IPS-18c (cell line): ENCODE measurements around the gene CALML4.
"Not testable (repeated sequence)": the region's sequence is repeated elsewhere in the genome, so short reads cannot be mapped to it uniquely, and the experiment has no call there.

ENCODE experiments used
- H3K4me3 ChIP-seq: 2 replicates; pipeline ENCODE4 v1.7.0; 2013; ENCODE audit warnings: low read depth, mild to moderate bottlenecking, low read length, moderate library complexity; ENCODE audit not compliant: insufficient read depth
- H3K9me3 ChIP-seq: one replicate; pipeline ENCODE4 v1.6.1; 2013; ENCODE audit warnings: mild to moderate bottlenecking, low read length, moderate library complexity; ENCODE audit not compliant: control insufficient read depth, insufficient read depth

CALML4 gene

DNA sequence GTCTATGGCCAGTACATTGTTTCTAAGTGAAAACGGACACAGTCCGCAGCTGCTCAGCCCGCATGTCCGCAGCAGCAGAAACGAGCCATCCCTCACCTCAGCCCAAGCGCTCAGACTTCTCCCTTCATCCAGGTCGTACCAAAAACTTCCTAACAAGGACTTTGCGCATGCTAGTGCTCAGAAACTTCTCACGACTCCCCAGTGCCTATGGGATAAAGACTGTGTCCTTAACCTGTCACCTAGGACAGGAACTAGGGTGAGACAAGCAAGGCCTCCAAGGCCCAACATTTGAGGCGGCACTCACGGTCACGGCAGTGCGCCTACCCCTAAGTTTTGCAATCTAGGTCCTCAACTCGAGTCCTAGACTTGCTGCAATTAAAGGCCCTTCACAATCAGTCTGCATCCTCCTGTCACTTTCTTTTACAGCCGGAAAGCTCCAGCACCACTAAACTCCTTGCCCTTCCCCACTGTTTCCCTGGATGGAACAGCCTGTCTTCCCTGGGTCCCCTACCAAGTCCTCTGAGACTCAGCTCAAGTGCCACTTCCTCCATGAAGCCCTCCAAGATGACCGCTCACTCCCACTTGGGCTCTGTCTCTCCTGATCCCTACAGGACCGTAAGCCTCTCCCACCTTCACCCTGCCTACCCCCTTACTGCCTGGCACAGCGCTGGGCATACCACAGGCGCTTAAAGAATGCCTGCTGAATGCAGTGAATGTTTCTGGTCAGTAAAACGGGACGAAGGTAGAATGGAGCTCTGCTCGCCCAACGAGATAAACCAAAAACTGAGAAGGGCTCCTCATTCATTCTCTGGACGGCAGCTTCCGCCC, 23.2 kb upstream of the CALML4 start:
- H3K9me3 ChIP-seq, result peaks cover 1% of the 10 kb centered on the region
- peak overlapping the region; percentile 93 for H3K4me3 ChIP-seq

DNA sequence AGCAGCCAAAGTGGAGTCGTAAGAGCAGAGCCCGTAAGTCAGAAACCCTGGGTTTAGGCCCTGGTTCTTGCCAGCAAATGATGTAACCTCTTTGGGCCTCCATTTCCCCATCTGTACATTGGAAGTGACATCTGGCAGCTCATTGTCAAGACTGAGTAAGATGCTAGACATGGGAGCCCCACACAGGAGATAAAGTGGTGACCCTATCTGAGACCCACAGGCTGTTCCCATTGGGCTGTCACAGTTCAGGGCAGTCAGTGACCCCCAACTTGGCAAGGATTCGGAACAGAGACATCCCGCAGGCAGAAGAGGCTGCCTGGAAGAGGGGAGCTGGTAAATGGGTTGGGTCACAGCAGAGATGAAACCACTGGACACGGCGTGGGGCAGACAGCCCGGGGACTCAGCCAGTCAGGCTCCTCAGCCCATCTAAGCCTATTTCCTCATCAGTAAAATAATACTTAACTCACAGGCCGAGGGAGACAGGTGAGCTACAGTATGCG, 22.6 kb upstream of the CALML4 start:
- H3K9me3 ChIP-seq, result peaks cover 4% of the 10 kb centered on the region
- peak overlapping the region; percentile 93; the same call in 1 of the 2 replicates for H3K4me3 ChIP-seq

DNA sequence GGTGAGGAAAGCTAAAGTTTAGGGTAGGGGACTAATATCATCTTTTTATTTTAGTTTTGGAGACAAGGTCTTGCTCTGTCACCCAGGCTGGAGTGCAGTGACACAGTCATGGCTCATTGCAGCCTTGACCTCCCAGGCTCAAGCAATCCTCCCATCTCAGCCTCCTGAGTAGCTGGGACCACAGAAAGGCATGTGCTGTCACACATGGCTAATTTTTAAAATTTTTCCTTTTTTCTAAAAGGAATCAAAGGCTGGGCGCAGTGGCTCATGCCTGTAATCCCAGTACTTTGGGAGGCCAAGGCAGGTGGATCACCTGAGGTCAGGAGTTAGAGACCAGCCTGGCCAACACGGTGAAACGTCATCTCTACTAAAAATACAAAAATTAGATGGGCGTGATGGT, 20.3 kb upstream of the CALML4 start:
- H3K4me3 ChIP-seq, H3K9me3 ChIP-seq: not testable (repeated sequence)

DNA sequence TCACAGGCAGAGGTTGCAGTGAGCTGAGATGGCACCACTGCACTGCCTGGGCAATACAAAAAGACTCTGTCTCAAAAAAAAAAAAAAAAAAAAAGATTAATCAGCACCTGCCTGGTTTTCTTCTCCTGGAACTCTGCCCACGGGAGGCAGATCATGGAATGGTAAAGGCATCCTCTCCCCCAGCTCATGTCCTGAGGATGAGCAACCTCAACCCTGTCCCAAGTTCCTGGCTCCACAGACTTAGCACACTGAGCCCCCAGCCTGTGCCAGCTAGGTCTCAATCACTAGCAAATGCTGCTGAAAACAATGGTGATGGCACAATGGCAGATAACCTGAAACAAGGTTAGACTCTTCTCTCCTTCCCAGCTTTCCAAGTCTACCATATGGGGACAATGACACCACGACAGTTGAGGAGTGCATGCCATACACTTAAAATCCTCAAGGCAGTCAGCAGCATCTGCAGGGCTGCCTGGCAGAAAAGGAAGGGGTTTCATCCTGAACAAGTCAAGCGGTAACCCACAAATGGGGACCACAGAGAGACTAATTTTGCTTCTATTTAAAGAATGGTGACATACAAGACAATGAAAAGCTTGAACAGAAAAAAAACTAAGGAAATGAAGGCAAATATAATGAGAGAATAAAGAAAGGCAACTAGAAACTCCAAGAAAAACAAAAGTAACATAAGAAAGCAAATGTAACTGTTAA, 19.6 kb upstream of the CALML4 start:
- H3K4me3 ChIP-seq, result no peak overlapping the region
- peaks cover 4% of the 10 kb centered on the region for H3K9me3 ChIP-seq

DNA sequence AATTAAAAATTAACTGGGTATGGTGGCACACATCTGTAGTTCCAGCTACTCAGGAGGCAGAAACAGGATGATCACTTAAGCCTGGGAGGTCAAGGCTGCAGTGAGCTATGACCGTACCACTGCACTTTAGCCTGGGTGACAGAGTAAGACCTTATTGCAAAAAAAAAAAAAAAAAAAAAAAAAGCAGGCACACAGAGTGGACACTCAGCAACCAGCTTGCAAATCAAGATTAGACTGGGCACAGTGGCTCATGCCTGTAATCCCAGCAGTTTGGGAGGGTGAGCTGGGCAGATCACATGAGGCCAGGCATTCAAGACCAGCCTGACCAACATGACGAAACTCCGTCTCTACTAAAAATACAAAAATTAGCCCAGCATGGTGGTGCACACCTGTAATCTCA, 19.0 kb upstream of the CALML4 start:
- Histone ChIP-seq H3K4me3 (no peak overlapping the region), H3K9me3 (peaks cover 4% of the 10 kb centered on the region)

DNA sequence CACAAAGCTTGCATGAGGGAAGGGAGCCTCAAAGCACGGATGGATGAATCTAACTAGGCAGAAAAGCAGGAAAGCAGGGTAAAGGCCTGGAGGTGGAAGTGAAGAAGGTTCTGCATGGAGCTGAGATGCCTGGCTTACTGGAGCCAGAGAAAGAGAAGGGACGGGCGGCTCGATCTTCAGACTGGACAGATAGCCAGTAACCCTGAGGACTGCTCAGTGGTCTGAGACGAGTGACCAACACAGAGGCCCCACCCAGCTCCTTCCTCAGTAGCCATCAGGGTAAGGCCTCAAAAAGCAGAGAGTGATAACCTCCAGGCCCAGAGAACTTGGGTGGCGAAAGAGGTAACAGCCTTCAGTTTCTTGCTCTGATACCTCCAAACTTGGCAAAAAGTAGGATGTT, 18.0 kb upstream of the CALML4 start:
- Histone ChIP-seq H3K4me3 (peak overlapping the region; percentile 15; the same call in 1 of the 2 replicates), H3K9me3 (peaks cover 4% of the 10 kb centered on the region)

DNA sequence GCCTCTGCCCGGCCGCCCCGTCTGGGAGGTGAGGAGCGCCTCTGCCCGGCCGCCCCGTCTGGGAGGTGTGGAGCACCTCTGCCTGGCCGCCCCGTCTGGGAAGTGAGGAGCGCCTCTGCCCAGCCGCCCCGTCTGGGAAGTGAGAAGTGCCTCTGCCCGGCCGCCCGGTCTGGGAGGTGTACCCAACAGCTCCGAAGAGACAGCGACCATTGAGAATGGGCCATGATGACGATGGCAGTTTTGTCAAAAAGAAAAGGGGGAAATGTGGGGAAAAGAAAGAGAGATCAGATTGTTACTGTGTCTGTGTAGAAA, 17.3 kb upstream of the CALML4 start:
- not testable (repeated sequence) for H3K4me3 ChIP-seq, H3K9me3 ChIP-seq

DNA sequence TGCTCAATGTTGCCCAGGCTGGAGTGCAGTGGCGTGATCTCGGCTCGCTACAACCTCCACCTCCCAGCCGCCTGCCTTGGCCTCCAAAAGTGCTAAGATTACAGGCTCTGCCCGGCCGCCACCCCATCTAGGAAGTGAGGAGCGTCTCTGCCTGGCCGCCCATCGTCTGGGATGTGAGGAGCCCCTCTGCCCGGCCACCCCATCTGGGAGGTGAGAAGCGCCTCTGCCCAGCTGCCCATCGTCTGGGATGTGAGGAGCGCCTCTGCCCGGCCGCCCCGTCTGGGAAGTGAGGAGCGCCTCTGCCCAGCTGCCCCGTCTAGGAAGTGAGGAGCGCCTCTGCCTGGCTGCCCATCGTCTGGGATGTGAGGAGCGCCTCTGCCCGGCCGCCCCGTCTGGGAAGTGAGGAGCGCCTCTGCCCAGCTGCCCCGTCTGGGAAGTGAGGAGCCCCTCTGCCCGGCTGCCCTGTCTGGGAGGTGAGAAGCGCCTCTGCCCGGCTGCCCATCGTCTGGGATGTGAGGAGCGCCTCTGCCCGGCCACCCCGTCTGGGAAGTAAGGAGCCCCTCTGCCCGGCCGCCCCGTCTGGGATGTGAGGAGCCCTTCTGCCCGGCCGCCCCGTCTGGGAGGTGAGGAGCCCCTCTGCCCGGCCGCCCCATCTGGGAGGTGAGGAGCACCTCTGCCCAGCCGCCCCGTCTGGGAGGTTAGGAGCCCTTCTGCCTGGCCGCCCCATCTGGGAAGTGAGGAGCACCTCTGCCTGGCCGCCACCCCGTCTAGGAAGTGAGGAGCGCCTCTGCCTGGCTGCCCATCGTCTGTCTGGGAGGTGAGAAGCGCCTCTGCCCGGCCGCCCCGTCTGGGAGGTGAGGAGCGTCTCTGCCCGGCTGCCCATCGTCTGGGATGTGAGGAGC, 16.6 kb upstream of the CALML4 start:
- H3K9me3 ChIP-seq, H3K4me3 ChIP-seq: not testable (repeated sequence)

DNA sequence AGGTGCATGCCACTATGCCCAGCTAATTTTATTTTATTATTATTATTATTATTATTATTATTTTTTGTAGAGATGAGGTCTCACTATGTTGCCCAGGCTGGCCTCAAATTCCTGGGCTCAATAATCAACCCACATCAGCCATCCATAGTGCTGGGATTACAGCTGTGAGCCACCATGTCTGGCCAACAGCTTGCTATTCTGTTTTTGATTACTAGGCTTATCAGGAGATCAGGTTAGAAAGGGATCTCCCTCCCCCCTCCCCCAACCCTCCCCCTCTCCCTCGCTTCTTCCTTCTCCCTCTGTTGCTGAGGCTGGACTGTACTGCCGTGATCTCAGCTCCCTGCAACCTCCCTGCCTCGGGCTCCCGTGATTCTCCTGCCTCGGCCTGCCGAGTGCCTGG, 15.8 kb upstream of the CALML4 start:
- no peak overlapping the region for H3K4me3 ChIP-seq

DNA sequence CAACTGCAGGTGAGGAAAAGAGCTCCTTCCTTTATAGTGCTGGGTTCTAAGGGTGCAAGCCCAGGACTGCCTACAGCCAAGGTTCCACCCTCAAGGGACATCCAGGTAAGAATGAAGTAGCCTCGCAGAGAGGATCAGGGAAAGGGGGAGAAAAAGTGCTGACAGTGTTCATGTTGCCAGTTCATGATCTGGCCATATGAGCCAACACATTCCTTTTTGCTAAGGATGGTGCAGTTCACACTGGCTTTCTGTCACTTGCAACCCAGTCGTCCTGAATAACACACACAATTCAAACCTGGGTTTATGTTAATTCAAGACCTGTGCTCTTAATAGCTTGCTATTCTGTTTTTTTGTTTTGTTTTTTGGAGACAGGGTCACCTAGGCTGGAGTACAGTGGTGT, 15.4 kb upstream of the CALML4 start:
- H3K9me3 ChIP-seq, result peaks cover 4% of the 10 kb centered on the region
- no peak overlapping the region for H3K4me3 ChIP-seq

More for the DNA sequence above, 15.8 kb upstream of the CALML4 start:
- peaks cover 4% of the 10 kb centered on the region for H3K9me3 ChIP-seq

DNA sequence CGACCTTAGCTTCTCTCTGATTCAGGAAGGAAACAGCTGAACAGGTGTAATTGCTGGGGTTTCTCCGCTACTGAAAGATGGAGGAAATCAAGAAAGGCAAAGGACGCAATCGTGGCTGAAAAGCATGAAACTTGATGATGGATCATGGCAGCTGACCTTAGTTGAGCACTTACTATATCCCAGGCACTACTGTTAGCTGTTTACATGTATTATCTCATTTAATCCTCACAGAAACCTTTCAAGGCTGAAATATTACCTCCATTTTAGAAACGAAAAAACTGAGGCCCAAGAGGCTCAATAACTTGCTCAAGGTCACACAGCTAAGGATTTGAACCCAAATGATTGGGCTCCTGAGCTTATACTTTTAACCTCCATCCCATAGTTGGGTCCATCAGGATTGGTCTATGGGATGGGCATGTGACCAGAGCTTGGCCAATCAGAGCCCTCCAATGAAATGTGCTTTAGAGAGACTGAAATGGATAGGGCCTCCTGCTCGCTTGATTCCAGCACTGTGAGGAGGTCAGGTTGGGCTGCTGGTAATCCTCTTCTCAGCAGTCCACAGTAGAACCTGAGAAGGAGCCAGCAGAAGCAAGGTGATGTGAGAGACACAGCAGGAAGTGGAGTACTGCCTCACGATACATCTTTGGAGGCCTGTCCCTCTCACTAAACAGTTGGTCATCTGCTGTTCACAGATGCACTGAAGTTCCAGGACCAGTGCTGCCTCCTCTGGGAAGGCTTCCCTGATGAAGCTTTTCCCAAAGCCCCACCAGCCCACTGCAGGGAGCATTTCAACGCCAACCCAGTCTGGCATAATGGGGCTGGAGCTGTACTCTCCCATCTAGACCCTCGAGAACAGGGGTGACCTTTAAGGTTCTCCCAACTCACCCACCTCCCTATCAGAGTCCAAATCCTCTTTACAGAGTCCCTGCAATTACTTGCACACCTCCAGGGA, 14.0 kb upstream of the CALML4 start:
- H3K9me3 ChIP-seq, result peaks cover 4% of the 10 kb centered on the region
- no peak overlapping the region for H3K4me3 ChIP-seq

DNA sequence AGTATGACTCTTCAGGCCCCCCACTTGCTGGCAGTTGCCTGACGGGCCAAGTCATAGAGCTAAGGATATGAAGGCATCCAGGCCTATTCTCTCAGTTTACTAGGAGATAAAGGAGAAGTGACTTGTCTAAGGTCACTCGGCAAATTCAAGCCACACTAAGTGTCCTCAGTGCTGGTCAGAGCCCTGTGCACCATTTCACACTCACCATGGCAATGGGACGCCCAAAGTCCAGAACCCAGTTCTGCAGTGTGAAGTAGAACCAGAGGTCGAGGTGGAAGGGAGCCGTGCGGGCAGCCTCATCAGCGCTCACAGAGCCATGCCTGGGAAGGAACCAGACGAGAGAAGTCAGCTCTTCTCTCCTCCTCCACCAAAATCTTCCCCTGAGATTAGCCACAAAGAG, 13.2 kb upstream of the CALML4 start:
- peaks cover 3% of the 10 kb centered on the region for H3K9me3 ChIP-seq
- H3K4me3 ChIP-seq, result no peak overlapping the region

DNA sequence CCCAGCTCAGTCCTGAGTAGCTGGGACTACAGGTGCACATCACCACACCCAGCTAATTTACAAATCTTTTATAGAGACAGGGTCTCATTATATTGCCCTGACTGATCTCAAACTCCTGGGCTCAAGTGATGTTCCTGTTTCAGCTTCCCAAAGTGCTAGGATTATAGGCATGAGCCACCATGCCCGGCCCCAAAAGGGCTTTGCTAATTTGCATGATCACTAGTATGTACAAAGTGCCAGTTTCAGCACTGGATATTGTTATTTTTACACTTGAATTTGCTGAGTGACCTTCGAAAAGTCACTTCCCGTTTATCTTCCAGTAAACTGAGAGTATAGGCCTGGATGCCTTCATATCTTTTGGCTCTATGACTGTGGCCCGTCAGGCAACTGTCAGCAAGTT, 12.2 kb upstream of the CALML4 start:
- Histone ChIP-seq H3K4me3 (no peak overlapping the region), H3K9me3 (no peaks in the 10 kb centered on the region)

DNA sequence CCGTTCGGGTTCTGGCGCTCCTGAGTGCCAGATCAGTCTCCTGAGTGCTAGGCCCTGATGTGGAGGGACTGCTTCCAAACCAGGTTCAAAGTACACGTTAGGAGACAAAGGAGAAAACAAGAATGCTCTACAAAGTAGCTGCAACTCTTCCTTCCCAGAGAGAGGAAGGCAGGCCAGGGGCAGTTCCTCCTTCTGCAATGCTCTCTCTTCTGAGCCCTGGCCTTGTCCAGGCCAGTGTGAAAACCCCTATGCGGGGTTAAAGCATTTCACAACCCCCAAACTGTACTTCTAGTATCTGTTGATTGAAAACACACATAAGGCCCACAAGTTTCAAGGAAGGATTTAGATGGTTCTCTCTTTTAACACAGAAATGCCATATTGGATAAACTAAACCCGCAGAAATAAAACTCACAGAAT, 9.7 kb upstream of the CALML4 start:
- H3K4me3 ChIP-seq, result no peak overlapping the region
- H3K9me3 ChIP-seq, result no peaks in the 10 kb centered on the region

DNA sequence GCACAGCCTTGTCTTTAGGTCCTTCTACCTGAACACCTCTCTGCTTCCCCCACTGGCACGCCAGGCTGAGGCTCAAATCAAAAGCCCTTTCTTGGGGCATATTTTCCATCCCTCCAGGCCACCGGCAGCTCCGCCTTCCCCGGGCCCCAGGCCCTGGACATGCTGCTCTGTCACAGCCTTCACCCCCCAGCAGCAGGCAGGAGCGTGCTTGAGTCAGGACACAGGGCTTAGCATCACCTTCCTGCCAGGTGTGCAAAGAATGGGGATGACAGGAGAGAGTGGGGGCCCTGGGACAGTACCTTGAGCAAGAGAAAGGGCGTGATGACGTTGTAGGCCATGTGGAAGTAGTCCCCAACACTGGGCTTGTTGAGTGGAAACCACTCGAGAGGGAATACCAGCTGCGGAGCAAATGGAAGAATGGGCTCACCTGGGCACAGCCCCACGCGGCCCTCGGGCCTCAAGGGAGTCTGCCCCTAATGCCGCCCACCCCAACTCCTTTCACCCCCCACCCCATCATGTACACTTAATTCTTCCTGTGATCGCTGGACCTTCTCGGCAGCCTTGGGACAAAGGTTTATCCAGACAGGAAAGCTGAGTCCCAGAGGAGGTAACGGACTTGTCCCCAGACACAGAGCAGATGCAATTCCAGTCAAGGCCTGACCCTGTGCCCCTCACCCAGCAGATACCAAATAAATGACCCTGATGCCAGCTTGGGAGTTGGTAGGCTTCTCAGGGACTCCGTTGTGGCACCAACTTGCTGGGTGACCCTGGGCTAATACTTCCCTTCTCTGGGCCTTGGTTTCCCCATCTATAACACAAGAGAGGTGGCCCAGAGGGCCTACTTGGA, 9.1 kb upstream of the CALML4 start:
- no peaks in the 10 kb centered on the region for H3K9me3 ChIP-seq

DNA sequence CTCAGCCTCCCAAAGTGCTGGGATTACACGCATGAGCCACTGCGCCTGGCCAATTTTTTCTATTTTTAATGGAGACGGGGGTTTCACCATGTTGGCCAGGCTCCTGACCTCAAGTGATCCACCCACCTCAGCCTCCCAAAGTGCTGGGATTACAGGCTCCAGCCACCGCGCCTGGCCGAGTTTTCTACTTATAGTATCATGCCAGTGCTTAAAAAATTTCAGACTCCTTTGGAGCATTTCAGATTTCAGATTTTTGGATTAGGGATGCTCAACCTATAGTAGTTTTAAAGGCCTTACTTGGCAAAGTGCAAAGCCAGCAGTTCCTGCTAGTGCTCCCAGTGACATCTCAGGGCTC, 8.3 kb upstream of the CALML4 start:
- not testable (repeated sequence) for H3K4me3 ChIP-seq, H3K9me3 ChIP-seq

More for the DNA sequence above, 9.1 kb upstream of the CALML4 start:
- H3K4me3 ChIP-seq, result no peak overlapping the region
